IPS-NIHi7 (cell line): ENCODE results near the gene TLDC2.
"Not testable (repeated sequence)": the region's sequence is repeated elsewhere in the genome, so short reads cannot be mapped to it uniquely, and the experiment has no call there.

Experiments
- DNase-seq: peaks from one replicate; pipeline ENCODE4 v3.0.0; 2012; ENCODE audit warnings: mixed read lengths; ENCODE audit errors: extremely low spot score

TLDC2 gene

DNA sequence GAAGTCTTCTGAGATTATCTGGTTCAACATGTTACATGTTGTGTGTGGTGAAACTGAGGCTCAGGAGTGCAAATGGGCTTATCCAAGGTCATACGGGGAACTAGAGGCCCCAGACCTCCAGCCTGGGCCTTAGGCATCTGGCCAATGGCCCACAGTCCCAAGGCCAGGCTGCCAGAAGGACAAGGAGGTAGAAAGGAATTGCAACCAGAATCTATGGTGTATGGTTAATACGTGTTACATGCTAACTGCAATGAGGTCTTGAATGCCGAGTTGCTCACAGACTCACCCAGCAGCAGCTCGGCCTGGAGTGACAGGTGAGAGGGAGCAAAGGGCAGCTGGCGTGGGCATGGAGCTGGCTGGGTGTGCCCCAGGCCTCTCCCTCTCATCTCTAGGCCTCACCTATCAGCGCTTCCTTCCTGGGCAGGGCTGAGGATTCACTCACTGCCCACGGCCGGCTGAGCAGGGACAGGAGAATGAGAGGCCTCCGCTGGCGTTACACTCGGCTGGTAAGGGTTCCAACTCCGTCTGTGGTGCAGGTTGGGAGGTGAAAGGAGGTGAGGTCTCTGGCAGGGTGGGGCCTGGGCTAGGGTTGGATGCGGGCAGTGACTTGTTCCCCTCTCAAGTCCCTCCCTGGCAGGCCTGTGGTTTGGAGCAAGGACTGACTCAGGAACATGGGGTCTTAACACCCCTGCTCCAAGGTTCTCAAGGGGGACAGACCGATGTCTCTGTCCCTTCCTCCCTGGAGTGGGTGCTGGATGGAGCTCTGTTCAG lies at the start of gene TLDC2:
TSS of gene TLDC2 (plus strand) at position 437 of the 771 bp plus-strand sequence. CDS start at position 474, 37 bp downstream.
- no peak for DNase-seq

DNA sequence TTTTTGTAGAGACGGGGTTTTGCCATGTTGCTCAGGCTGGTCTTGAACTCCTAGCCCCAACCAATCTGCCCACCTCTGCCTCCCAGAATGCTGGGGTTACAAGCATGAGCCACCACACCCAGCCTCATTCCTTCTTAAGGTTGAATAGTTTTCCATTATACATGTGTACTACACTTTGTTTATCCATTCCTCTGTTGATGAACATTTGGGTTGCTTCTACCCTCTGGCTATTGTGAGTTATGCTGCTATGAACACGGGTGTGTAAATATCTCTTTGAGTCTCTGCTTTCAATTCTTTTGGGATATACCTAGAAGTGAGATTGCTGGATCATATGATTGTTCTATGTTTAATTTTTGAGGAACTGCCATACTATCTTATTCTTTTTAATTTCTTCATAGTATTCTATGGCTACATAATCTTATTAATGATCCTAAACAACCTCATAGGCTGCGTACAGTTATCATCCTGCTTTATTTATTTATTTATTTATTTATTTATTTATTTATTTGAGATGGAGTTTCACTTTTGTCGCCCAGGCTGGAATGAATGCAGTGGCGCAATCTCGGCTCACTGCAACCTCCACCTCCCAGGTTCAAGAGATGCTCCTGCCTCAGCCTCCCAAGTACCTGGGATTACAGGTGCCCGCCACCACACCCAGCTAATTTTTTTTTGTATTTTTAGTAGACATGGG lies 49.2 kb upstream of the TLDC2 start:
- DNase-seq: no peak

DNA sequence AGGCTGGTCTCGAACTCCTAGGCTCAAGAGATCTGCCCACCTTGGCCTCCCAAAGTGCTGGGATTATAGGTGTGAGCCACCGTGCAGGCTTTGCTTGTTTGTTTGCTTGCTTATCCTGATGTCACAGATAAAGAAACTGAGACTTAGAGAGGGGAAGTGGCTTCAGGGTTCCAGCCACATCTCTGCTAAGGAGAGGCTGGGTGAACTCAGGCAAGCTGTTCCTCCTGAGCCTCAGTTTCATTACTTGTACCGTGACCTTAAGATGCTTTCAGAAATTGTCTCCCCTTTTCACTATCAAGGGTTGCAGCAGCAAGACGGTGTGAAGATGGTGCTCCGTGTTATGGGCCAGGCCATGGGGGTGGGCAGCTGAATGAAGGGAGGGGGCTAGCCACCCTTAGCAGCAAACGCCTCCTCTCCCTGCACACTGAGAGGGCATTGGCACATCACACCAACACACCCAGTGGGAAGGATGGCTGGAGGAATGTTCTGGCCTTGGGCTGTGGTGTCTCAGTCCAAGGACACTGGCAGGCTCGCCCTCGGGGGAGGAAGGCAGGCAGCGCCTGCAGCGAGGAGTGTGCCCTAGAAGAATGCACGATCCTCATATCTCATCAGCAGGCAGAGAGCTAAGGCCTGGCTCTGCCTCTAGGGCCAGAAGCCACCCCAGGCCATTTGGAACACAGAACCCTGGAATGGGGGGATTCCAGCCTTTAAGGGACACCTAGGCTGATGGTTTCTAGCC lies 48.2 kb upstream of the TLDC2 start:
- DNase-seq: no peak

DNA sequence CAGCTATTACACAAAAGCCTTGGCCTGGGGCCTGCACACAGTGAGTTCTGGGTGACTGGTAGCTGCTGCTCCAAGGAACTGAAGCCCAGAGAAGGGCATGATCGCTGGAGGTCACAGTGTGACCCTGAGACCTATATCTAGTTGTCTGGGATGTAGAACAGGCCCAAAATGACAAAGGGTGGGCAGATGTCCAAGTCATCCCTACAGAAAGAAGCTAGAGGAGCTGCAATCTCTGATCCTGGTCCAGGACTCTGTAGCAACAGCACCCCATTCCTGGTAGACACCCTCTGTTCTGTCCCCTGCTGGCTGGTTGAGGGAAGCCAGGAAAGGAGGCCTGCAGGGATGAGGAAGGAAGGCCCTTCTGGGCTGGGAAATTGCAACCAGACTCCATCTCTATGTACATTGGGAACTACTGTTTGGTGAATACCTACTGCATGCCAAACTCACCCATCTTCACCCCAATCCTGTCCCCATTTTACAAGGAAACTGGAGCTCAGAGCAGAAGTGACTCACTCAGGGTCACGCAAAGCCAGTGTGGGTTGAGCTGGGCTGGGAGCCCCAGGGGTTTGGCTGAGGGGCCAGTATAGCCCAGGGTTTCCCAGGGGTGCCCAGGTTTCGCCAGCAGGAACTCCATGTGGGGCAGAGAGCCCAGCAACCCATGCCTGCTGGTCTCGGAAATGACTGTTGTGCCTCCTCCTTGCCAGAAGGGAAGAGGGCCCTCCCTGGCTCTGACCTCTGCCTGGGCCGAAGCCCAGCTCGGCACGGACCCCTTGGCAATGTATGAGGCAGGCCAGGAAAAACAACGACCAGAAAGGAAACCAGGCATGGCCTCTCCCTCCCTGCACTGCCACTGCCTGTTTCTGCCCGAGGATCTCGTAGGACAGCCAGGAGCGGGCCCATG lies 44.9 kb upstream of the TLDC2 start:
- no peak for DNase-seq

DNA sequence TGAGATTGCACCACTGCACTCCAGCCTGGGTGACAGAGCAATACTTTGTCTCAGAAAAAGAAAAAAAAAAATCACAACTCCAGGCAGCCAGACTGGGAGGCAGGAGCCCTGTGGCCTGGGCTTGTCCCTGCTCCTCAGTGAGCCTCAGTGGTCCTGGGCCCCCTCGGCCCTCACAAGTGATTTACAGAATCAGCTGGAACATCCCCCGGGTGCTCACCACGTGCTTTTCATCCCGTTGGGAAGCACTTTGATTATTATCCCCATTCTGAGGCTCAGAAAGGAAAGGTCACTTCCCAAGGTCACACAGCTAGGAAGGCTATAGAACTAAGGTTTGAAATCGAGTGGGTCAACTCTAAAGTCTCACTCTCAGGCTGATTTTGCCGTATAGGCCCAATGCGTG lies 43.1 kb upstream of the TLDC2 start:
- DNase-seq: no peak

DNA sequence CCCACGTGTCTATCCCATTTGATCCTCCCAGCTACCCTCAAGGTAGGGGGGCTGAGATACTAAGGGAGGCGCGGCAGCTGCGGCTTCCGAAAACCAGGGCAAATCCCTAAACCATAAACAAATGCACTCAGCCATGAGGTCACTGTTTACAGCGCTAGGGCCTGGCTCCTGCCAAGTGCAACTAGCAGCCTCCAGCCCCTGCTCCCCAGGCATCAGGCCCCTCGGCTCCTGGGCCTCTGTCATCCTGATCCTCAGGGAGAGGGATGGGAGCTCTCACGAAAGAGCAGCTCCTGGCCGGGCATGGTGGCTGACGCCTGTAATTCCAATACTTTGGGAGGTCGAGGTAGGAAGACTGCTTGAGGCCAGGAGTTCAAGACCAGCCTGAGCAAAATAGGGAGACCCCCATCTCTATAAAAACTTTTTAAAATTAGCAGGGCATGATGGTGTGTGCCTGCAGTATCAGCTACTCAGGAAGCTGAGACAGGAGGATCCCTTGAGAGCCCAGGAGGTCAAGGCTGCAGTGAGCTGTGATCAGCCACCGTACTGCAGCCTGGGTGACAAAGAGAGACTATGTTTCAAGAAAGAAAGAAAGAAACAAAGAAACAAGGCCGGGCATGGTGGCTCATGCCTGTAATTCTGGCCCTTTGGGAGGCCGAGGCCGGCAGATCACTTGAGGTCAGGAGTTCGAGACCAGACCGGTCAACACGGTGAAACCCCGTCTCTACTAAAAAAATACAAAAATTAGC lies 42.5 kb upstream of the TLDC2 start:
- no peak for DNase-seq

DNA sequence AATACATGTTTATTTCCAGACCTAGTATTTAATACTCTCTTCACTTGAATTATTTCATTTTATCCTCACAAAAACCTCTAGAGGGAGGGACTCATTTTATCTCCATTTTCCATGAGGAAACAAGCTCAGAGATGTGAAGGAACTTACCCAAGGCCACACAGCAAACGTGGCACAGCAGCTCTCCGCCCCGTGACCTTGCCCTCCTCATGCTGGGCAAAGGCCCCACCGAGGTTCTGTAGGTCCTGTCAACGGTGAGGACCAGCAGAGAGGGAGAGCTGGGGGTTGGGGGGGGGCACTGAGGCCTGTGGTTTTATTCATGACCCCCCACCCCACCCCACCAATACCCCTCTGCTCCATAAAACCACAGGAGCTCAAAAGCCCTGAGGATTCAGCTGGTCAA lies 40.9 kb upstream of the TLDC2 start:
- DNase-seq: no peak

DNA sequence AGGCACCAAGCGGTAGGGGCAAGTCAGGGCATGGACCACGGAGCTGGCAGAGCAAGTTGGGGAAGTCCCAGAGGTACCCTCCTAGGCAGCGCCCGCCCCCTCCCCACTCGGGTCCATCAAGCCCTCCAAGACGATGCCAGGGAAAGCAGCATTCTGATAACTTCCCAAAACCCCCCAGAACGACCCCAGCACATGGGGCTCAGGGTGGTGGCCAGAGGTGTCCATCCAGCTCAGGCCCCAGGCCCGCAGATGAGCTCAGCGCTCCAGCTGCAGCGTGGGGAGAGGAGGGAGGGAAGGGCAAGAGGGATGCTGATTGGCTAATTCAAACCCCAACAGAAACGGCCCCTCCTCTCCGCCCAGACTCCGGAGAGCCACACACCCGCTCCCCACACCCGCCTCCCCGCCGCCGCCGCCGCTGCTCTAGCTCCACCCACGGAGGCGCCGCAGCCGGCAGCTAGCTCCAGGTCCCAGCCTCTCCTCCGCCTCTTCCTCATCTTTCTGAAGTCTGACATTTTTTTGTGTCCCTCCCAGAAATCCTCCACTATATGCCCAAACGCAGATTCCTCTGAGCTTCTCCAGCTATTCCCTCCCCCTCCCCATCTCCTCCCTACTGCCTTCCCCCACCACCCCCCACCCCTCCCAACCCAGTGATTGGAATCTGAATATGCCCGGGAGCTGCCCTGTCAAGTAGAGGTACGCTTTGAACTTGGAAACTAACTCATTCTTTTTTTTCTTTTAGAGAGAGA lies 40.3 kb upstream of the TLDC2 start:
- peak; percentile 100 for DNase-seq

DNA sequence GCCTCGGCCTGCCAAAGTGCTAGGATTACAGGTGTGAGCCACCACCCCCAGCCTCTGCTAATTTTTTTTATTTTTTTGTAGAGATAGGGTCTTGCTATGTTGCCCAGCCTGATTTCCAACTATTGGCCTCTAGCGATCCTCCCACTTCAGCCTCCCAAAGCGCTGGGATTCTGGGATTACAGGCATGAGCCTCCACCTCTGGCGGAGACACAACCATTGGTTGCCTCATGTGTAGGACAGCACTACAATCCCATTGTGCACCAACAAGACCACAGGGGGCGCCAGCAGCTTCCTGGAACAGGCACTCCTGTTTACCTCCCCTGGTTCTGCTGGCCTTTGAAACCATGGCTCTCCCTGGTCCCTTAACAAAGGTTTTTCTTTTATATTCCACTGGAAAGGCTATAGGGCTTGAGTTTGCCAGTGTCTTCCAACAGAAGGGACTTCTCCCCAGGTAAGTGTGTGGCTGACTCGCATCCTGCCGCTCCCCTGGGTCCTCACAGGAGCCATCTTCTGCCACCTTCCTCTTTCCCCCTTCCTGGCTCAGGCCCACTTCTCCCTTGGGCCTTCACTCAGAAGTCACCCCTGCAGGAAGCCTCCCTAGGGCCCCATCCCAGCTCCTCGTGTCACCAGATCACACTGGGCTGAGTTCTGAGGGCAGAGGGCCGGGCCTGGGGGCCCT lies 39.2 kb upstream of the TLDC2 start:
- DNase-seq: peak; percentile 87

DNA sequence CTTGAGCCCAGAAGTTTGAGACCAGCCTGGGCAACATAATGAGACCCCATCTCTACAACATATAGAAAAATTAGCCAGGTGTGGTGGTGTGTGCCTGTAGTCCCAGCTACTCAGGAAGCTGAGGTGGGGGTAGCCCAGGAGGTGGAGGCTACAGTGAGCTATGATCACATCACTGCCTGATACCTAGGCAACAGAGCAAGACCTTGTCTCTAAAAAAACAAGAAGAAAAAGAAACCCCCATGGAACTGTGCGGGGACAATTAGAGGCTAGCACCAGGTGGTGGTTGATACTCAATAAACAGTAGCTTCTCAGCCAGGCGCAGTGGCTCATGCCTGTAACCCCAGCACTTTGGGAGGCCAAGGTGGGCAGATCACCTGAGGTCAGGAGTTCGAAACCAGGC lies 37.6 kb upstream of the TLDC2 start:
- not testable (repeated sequence) for DNase-seq

DNA sequence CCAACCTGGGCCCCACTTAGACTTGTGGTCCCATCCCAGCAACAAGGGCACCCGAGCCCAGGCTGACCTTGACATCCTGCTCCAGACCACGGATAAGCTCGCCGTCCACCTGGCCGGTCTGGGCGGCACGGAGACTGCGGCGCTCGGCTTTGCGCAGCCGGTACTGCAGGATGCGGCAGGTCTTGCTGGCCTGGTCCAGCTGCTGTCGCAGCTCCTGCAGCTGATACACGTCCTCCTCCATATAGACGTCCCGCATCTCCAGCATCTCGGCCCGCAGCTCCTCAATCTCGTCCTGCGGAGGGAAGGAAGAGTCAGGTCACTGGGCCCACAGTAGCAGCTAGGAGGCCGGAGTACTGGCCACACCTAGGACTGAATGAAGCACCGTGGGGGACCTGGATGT lies 36.8 kb upstream of the TLDC2 start:
- no peak for DNase-seq

DNA sequence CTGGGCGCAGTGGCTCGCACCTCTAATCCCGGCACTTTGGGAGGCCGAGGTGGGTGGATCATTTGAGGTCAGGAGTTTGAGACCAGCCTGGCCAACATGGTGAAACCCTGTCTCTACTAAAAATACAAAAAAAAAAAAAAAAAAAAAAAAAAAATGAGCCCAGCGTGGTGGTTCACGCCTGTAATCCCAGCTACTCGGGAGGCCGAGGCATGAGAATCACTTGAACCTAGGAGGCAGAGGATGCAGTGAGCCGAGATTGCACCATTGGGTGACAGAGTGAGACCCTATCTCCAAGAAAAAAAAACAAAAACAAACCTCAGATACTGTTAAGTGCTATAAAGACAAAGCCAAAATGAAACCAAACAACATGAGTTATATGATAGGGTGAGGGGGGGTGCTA lies 34.9 kb upstream of the TLDC2 start:
- DNase-seq: not testable (repeated sequence)

DNA sequence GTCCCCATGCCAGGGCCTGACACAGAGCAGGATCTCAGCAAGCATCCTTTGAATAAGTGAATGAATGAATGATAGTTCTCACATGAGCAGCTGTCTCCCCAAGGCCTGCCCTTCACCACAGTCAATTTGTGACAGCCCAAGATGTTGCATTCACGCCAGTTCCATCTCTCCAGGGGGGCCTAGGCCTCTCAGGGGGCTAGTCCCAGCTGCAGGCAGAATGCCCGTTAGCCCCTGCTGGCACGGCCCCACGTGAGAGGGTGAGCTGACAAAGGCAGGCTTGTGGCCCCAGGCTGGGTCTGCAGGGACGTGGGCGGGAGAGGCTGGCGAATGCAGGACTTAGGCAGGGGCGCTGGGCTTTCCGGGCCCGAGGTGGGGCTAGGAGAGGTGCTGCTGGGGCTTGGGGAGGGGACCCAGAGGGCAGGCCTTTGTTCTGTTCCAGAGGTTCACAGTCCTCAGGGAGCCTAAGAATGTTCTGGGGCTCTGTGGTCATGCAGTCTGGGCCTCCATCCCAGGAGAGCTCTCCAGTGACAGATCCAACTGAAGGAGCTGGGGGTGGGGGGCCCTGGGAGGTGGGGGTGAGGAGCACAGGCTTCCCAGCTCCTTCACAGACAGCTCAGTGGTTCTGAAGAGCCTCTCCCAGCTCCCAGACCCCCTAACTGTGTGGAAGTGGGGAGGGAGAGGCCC lies 30.5 kb upstream of the TLDC2 start:
- DNase-seq: no peak

DNA sequence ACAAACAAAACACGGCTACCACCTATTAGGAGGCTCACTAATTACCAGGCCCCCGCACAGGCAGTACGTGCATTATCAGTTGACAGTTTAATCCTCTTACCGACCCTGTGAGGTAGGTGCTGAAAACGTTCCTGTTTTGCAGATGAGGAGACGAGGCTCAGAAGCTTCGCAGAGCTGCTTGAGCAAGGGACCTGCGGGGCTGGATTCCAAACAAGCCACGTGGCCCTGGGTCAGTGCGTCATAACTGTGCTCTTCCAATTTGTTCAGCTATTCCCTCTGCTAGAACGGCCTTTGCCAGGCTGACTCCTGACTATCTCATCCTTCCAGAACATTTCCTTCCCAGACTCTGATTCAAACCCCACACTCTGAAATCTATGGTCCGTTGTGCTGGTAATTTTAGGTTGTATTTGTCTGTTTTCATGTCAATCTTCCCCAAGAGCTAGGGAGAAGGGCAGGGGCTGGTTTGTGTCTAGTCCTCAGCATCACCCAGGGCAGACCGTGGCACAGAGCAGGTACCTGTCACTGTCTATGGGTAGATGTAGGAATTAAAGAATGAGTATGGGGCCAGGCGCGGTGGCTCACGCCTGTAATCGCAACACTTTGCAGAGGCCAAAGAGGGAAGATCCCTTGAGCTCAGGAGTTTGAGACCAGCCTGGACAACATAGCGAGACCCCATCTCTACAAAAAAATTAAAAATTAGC lies 28.8 kb upstream of the TLDC2 start:
- no peak for DNase-seq

DNA sequence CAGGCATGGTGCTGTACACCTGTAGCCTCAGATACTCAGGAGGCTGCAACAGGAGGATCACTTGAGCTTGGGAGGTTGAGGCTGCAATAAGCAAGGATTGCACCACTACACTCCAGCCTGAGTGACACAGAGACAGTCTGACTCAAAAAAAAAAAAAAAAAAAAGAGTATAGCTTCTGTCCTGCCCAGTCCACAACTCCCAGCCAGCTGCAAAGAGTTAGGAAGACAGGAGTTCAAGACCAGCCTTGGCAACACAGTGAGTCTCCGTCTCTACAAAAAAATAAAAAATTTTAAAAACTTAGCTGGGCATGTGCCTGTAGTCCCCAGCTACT lies 28.3 kb upstream of the TLDC2 start:
- no peak for DNase-seq

DNA sequence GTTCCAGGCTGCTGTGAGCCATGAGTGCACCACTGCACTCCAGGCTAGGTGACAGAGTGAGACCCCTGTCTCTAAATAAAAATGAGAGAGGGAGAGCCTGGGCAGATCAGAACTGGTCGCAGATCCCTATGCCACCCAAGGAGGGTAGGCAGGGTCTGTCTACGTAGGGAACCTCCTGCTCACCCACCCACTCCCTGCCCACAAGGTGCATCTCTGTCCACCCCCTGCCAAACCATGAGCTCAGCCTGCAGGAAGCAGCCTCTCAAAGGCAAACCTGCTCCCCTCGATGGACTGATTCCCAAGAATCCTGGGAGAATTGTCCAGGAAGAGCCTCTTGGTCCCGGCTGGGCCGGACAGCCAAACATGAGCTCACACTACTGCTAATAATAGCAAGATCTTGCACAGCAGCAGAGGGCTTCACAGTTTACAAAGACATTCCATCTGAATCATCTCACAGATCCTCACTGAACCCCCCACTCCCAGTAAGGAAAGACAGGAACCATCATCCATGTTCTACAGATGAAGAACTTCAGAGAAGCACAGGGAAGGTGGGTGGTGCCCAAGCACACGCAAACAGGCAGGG lies 27.8 kb upstream of the TLDC2 start:
- no peak for DNase-seq

DNA sequence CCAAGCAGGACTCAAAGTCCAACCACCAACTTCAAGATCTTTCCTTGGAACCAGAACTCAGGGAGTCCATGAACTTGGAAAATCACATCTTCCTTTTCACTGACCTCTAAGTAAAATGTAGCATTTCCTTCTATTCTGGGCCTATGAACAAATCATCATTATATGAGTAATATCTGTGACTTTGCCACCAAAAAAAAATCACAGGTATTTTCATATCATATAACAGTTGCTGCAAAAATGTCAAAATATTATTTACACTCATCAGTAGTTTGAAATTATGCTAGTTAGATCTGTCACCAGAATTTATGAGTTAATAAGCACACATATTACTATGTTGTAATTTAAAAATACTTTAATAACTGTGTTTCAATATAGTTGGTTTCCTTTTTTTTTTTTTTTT lies 27.3 kb upstream of the TLDC2 start:
- no peak for DNase-seq
